Measurements from ENCODE around the gene RAP1GDS1. TPM values are rescaled to one million over a fixed set of nuclear protein-coding genes. Genes with fewer than 3 reads are reported as not detected.
A peak's percentile ranks its signal among the peaks of the same experiment; 100 is the strongest.

The RAP1GDS1 gene
- total and polyA plus RNA-seq, 4 donors, result 11.2 to 19.4 (median 16.0) TPM

GRCh38 chr4:98253499-98253898 is 7.7 kb upstream of the RAP1GDS1 start:
- no peaks in the 10 kb centered on the region for H3K27me3 ChIP-seq (ENCODE audit: control insufficient read depth in 4 of 4, insufficient read depth in 4 of 4, low read length in 3 of 4)
- no peak overlapping the region for H3K4me3 ChIP-seq (ENCODE audit: low read depth in 1 of 3, low read length in 3 of 3)
- peaks cover 0 to 13% (median 4%) of the 10 kb centered on the region in 4 donors for H3K4me1 ChIP-seq (ENCODE audit: control insufficient read depth in 4 of 4, insufficient read depth in 4 of 4, low read length in 3 of 4)
- H3K36me3 ChIP-seq (ENCODE audit: control insufficient read depth in 4 of 4, insufficient read depth in 3 of 4, low read depth in 1 of 4, low read length in 3 of 4), result no peaks in the 10 kb centered on the region
- no peak for DNase-seq (ENCODE audit: low spot score)
- TF ChIP-seq FOXA1 (IDR thresholded peaks at IDR 0.05) (no peak), REST (IDR thresholded peaks at IDR 0.05) (no peak), YY1 (IDR thresholded peaks at IDR 0.05) (peak; percentile 38), SP1 (IDR thresholded peaks at IDR 0.05) (peak; percentile 69), JUND (IDR thresholded peaks at IDR 0.05) (peak in 1 of 2 donors; percentile 67), HNF4G (IDR thresholded peaks at IDR 0.05) (peak; percentile 86), RXRA (IDR thresholded peaks at IDR 0.05) (peak; percentile 75 to 79), RAD21 (IDR thresholded peaks at IDR 0.05) (peak; percentile 24 to 29), NR2F2 (IDR thresholded peaks at IDR 0.05) (no peak), EGR1 (IDR thresholded peaks at IDR 0.05; ENCODE audit: low read depth in 2 of 2) (no peak), ATF3 (IDR thresholded peaks at IDR 0.05) (peak; percentile 77), HNF4A (conservative IDR thresholded peaks at IDR 0.05) (peak; percentile 97 to 98), CTCF (IDR thresholded peaks at IDR 0.05; ENCODE audit: low read depth, low read length, missing input control) (no peak)
- no peak overlapping the region for H3K9ac ChIP-seq (ENCODE audit: low read depth in 1 of 2, low read length in 2 of 2)
- no peak overlapping the region for H3K27ac ChIP-seq (ENCODE audit: low read depth in 1 of 2, low read length in 2 of 2)
- H3K9me3 ChIP-seq (ENCODE audit: control insufficient read depth in 4 of 4, low read length in 3 of 4), result no peaks in the 10 kb centered on the region
- 28% methylated on average over 1 of the region's 1 CpG for WGBS

GRCh38 chr4:98260047-98260578 is 1.1 kb upstream of the RAP1GDS1 start:
- Histone ChIP-seq H3K36me3 (ENCODE audit: control insufficient read depth in 4 of 4, insufficient read depth in 3 of 4, low read depth in 1 of 4, low read length in 3 of 4) (no peaks in the 10 kb centered on the region), H3K4me1 (ENCODE audit: control insufficient read depth in 4 of 4, insufficient read depth in 4 of 4, low read length in 3 of 4) (peaks cover 4 to 24% (median 12%) of the 10 kb centered on the region in 4 donors), H3K9me3 (ENCODE audit: control insufficient read depth in 4 of 4, low read length in 3 of 4) (no peaks in the 10 kb centered on the region), H3K9ac (ENCODE audit: low read depth in 1 of 2, low read length in 2 of 2) (peak overlapping the region; percentile 66 to 85), H3K27me3 (ENCODE audit: control insufficient read depth in 4 of 4, insufficient read depth in 4 of 4, low read length in 3 of 4) (no peaks in the 10 kb centered on the region), H3K4me3 (ENCODE audit: low read depth in 1 of 3, low read length in 3 of 3) (peak overlapping the region; percentile 68 to 80 (median 79)), H3K27ac (ENCODE audit: low read depth in 1 of 2, low read length in 2 of 2) (peak overlapping the region; percentile 87 to 94)
- 1% methylated on average over 24 of the region's 24 CpGs for WGBS
- TF ChIP-seq EGR1 (IDR thresholded peaks at IDR 0.05; ENCODE audit: low read depth in 2 of 2), result no peak
- TF ChIP-seq RXRA (IDR thresholded peaks at IDR 0.05), result peak in 1 of 2 donors; percentile 6
- TF ChIP-seq TAF1 (conservative IDR thresholded peaks at IDR 0.05), result peak; percentile 15
- TF ChIP-seq NR2F2 (IDR thresholded peaks at IDR 0.05), result no peak
- TF ChIP-seq JUND (IDR thresholded peaks at IDR 0.05), result no peak
- TF ChIP-seq CTCF (IDR thresholded peaks at IDR 0.05; ENCODE audit: low read depth, low read length, missing input control), result no peak
- TF ChIP-seq MAX (IDR thresholded peaks at IDR 0.05), result no peak
- TF ChIP-seq ZBTB33 (IDR thresholded peaks at IDR 0.05), result no peak
- peak in 1 of 2 donors; percentile 20 for TF ChIP-seq HNF4A (conservative IDR thresholded peaks at IDR 0.05)
- TF ChIP-seq SP1 (IDR thresholded peaks at IDR 0.05), result no peak
- TF ChIP-seq GABPA (IDR thresholded peaks at IDR 0.05 in 1 of 2, conservative IDR thresholded peaks at IDR 0.05 in 1 of 2), result no peak
- TF ChIP-seq ATF3 (IDR thresholded peaks at IDR 0.05), result no peak
- no peak for TF ChIP-seq HNF4G (IDR thresholded peaks at IDR 0.05)
- peak; percentile 71 for TF ChIP-seq YY1 (IDR thresholded peaks at IDR 0.05)
- peak; percentile 60 for DNase-seq (ENCODE audit: low spot score)
